HG02852 (cell line): ENCODE measurements around the gene USP48.

ENCODE experiments used
- ATAC-seq: cut with Tn5 transposase; IDR thresholded peaks from one replicate; pipeline ENCODE4 v1.9.1; 2021; ENCODE audit warnings: mild to moderate bottlenecking, moderate library complexity; ENCODE audit not compliant: unreplicated experiment

The USP48 gene

DNA sequence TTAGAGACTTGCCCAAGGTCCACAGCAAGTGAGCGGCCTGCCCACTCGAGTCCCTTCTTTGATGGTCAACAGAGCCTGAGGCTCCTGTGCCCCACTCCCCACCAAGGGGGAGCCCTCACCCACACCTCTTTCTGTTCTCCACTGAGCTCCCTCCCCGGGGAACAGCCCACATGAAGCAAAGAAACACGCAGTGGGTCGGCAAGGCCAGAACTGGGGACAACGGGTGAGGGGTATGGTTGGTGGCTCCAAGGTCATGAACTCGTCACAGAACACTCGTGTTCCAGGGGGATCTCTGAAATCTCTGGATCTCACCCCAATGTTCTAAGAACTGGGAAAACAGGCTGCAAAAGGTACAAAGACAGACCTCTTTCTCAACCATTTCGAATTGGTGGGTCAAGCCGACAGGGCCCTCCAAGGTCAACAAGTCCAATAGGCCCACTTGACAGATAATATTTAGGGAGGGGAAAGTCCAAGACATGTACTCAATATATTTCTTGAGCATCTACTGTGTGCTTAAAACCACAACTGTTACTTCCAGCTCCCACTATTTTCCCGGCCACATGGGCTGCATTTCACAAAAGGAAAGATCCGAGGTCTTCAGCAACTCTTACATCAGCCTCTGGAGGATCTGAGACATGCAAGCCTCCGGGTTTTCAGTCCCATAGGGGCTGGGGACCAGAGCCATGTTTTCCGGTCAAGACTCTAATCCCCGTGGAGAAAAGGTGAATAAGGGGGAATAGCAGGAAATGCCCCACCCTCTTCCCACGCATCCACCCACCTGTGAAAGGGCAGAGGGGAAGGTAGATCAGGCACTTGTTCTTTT, 112.7 kb downstream of the USP48 start:
- no peak for ATAC-seq

DNA sequence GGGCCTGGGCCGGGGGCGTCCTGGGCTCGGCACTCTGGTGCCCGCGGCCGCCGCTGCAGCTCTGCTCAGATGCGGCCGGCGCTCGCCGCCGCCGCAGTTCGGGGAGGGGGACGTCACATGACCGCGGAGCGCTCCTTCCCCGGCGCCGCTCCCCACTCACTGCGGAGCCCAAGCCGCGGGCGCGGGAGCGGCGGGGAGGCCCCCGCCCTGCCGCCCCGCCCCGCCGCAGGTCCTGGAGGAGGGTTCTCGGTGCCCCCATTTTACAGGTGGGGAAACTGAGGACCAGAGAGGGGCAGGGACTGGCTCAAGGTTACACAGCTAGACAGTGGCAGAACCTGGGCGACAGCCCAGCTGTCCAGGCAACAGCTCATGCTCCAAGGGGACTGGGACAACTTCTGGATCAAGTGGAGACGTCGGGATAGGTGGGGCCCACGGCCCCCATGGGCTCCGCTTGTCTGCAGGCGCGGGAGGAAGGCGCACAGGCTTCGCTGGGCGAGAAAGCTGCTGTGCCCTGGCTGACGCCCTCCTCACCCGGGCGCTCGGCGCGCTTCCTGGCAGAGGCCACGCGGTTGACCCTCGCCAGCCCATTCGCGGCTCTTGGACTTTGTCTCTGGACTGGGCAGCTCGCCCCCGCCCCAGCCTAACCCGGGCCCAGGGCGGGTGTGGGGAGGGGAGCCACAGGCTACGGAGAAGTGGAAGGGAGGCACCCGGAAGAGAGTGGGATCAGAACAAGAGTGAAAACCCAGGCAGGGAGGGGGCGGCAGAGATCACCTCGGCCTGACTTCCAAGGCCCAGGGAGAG, 113.5 kb downstream of the USP48 start, which contains the start of gene RAP1GAP:
Gene RAP1GAP, minus strand, starts transcription at position 100 of the 801 bp plus-strand sequence. CDS start 49,325 bp downstream, outside the sequence.
- no peak for ATAC-seq

DNA sequence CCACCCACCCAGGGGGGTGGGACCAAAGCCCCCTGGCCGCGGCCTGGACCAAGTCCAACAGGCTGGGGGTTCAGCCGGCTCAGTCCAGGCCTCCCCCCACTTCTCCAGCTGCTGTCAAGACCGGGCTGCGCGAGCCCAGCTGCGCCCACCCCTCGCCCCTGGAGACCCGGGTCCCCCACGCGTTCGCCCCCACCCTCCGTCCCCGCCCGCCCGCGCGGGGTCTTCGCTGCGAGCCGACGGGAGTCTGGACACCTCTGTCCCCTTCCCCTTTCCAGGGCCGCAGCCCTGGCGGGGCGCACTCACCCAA, 114.0 kb downstream of the USP48 start:
- ATAC-seq = no peak

DNA sequence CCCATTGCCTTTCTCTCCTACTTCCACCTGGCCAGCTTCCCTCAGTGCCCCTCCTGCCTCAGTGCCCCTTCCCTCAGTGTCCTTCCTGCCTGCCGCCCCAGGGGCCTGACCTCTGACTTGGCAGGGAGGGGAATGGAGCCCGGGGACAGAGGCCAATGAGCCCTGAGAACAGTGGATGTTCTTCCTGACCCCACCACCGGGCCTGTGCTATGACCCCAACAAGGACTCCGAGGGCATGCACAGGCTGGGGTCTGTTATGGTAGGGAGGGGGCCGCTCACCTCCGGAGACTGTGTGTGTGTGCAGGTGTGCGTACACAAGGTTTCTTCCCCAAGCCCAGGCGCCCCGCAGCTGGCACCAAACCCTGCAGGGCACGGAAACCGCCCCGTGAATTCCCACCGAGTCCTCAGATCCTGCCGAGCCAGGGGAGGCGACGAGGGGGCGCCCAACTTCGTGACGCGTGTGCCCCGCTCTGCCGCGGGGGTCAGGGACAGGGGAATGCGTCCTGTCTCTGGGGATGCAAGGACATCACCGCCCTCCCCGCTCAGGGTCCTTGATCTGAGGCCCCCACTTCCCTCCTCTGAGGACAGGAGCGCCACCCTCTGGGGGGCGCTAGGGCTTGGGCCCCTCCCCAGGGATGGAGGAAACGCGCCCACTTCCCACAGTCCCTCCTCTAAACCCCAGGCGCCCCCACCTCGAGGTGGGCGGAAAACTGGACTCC, 114.6 kb downstream of the USP48 start:
- no peak for ATAC-seq

DNA sequence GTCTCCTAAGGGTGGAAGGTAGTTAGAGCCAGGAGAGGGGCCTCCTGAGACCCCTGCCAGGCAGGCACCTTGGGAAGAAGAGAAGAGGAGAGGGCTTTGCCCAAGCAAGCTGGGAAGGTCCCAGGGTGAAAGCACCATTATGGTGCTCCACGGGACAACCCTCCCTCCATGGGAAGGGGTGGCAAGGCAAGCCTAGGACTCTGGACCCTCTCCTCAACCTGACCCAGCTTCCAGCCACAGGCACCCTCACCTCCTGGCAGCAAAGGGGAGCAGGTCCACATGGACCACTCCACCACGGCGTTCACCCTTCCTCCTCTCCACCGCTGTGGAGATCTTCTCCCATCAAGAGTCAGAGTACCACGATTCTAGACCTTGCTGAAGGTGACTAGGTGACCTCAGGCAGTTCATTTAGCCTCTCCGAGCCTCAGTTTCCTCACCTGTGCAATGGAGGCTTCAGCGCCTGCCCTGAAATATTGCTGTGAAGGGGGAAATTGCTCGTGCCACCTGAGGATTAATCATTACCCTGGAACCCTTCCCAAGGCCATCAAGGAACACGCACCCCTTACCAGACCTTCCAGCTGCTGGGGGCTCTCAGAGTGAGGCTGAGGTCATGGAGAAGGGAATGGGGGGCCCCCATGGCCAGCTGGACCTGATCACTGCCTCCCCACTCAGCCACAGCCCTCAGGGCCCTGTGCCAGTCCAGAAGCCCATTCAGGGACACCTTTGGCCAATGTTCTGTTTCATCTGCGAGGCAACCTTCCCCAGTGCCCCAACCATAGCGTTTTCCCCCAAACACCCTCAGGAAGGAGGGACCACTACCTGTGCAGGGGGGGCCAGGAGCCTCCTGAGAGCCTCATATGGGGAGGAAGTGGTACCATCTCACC, 115.4 kb downstream of the USP48 start:
- ATAC-seq = no peak

DNA sequence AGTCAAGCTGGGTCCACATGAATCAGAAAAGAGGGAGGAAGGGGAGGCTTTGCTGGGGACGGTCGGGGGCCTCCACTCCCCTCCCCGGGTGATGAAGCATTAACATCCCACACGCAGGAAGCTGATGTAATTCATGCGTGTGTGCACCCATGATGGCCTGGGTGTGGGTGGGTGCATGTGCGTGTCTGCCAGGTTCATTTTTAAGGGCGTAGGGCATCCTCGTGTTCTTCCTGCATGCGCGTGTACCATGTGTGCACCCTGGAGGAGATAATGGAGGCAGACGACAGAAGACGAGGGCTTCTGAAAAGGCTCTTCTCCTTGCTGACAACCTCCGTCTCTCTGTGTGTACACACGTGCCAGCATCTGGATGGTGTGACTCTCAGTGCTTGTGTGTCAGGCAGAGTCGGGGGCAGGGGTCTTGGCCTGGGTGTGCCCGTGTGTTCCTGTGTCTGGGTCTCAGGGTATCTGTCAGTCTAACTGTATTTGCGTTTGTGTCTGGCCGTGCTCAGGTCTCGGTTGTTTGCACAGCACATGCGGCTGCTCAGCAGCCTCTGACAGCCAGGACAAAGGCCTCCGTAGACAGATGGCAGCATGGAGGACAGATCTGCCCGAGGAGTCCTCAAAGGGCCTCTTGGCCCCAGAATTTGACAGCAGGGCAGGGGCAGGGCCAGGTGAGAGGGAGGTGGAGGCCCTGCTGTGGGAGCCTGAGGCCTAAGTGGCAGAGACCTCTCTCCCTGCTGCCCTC, 116.2 kb downstream of the USP48 start:
- no peak for ATAC-seq

DNA sequence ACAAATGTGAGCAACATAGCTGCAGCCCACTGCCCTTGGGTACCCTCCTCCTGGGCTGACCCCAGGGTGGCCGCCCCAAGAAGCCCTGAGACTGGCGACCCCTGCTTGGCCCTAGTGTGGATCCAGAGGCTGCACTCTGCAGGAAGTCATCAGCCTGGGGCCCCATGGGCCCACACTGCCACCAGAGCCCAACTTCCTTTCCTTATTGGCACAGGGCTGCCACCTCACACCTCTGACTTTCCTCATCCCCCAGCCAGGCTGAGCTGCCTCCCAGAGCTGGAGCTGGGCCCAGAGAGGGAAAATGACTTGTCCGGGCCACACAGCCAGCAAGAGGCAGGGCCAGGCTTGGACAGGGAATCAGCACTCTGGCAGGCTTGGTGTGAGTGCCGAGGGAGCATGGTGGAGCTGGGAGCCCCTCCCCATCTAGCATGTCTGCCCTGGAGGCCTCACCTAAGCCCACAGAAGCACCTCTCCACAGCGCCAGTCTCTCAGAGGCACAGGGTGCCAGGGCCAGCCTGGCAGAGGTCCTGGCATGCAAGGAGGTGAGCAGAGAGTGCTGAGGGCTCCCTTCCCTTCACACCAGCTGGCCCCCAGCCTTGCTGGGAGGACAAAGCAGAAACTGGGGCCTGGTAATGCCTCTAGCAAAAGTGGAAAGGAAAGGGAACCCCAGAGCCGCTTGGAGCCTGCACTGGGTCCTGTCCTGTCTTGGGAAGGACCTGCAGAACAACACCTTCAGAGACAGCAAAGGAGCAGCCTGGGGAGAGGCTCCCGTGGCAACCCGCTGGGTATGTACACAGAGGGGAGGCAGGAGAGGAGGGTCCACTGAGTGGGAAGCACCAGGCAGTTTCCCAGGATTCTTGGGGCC, 117.0 kb downstream of the USP48 start:
- no peak for ATAC-seq

DNA sequence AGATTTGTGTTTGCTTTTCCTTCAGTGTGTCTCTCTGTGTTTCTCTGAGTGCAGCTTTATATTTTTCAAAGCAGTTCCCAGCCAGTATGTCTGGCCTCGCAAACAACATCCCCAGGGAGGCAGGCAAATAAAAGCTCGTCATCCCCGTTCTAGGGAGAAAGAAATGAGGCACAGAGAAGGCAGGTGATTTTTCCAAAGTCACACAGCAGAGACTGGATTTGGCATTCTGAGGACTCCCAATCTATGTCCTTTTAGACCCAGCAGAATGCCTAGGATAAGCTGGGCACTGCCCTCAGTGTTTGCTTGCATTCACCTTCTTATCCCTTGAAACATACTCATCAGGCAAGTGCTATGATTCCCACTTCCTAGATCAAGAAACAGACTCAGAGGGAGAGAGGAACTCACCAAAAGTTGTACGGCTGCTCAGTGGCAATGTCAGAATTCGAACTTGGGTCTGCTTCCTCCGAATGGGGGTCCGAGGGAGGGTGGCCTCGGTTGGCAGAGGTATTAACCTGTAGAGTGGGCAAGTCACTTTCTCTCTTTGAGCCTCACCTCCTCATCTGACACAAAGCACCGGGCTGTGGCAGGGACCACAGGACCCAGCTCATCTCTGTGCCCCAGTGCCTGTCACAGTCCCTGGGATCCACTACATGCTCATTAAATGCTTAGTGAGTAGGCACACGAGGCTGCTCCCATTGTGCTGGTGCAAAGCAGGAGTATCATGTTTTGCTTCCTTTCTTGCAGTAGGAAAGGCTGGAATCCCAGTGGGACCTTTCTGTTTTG, 118.0 kb downstream of the USP48 start:
- no peak for ATAC-seq

DNA sequence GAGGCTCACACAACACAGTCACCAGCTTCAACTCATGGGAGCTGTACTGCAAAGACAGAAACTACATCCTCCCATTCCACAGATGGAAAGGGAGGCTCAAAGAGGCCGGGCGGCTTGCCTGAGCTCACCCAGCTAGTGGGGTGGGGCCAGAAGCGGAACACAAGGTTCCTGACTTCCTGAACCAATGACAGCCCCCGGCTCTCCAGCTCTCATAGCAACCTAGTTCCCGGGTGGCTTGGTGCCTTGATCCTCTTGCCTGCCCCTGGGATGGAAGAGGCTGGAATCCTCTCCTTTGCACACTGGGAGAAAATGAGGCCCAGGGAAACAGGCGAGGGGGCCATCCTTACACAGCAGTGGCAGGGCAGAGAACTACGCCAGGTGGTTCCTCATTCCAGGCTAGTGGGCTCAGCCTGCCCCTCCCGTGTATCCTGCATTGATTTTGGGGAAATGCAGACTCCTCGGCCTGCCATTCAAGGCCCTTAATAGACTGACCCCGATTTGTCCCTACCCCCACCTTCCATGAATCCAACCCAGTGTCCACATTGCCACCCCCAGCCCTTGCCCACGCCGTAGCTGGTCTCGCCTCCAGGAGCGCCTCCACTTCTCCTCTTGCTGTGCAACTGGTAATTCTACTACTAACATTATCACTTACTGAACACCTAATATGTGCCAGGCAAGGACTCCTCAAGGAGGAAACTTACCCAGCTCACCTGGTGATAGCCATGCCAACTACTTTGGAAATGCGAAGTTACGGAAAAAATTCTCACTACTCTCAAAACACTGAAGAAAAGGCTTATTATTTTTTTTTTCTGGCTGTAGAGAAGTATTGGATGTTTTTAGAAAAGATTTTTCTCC, 118.8 kb downstream of the USP48 start:
- no peak for ATAC-seq

DNA sequence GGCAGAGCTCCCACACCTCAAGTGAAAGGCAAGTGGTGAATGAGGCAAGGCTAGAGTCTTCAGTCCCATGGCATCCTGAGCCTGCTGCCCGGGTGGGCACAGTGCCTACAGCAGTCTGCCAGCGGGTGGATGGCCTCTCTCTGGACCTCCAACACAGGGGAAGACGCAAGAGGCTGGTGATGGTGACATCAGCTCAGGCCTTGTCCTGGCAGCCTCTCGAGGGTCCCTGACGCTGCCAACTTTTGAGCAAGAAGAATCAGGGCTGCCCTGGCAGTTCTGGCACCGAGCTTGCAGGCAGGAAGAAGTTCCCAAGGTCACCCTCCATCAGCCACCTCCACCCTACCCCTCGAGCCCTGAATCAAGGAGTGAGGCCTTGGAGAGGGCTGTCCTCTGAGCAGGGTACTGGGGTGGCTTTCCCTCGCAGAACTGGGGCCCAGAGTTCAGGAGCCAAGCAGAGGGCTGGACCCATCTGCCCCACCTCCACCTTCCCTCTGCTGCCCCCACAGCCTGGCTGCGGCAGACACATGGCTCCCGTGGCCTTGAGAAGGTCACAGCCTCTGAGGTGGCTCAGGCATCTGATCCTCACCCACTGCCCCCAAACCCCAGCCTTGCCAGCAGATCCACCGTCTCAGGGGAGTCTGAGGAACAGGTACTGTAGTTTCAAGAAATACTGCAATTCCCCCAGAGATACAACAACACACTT, 119.5 kb downstream of the USP48 start:
- no peak for ATAC-seq

DNA sequence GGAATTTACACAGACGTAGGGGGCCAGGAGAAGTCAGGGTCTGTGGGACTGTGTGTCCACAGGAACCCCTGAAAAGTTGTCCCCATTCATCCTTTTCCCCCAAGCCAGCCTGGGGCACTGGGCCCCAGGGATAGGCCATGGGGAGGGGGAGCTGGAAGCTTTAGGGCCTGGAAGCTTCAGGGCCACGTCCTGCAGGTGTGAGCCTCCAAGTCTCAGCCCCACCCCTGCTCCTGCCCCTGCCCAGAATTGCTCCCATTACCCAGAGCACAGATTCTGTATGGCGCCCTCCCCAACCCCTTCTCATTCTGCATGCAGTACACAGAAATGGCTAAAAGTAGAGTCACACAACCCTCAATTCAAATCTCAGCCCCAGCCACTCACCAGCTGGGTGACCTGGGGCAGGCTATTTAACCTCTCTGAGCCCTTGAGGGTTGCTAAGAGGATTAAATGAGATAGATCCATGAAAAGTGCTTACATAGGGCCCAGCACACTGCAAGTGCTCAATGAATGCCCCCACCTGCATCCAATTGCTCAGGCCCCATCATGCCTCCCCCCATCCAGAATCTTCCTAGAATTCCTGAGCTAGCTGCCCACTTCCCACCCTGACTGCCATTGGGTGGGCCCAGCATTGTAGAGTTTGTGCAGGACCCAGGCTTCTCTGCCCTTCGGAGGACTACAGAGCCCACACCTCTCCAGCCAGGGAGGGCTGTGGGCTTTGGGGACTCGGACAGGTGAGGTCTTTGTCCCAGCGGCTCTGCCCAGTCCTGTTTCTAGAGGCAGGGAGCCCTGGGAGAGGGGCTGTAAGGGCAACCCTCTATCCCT, 120.3 kb downstream of the USP48 start:
- no peak for ATAC-seq

DNA sequence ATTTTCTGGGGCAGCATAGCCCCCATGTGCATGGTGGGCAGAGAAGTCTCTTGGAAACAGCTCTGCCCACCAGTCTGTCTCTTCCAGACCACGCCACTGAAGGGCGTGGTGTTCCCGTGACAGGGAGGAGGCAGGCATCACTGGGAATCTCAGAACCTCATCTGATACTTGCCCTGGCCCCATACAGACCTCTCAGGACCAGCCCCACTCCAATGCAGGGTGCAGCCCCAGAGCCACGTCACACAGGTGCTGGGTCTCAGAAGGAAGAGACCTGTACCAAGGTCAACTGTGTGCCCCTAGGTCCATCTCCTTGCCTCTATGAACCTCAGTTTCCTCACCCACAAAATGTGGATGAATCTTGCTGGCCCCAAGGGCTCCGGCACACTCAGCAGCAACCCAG, 121.1 kb downstream of the USP48 start:
- ATAC-seq = no peak

DNA sequence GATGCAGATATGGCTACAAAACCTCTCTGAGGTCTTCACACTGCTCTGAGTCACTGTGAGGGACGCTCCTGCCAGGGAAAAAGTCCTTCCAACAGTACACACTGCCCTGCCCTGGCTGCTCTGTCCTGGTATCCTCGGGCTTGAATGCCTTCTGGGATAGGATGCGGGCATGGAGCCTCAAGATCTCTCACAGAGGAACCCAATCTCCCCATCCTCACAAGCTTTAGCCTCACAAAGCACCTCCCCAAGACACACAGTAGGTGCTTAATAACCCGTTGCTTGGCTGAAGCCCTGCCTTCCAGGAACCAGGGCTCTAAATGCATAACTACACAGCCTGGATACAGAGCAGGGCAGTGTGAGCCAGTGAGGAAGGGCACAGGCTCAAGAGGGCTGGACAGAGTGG, 123.0 kb downstream of the USP48 start:
- ATAC-seq = no peak

DNA sequence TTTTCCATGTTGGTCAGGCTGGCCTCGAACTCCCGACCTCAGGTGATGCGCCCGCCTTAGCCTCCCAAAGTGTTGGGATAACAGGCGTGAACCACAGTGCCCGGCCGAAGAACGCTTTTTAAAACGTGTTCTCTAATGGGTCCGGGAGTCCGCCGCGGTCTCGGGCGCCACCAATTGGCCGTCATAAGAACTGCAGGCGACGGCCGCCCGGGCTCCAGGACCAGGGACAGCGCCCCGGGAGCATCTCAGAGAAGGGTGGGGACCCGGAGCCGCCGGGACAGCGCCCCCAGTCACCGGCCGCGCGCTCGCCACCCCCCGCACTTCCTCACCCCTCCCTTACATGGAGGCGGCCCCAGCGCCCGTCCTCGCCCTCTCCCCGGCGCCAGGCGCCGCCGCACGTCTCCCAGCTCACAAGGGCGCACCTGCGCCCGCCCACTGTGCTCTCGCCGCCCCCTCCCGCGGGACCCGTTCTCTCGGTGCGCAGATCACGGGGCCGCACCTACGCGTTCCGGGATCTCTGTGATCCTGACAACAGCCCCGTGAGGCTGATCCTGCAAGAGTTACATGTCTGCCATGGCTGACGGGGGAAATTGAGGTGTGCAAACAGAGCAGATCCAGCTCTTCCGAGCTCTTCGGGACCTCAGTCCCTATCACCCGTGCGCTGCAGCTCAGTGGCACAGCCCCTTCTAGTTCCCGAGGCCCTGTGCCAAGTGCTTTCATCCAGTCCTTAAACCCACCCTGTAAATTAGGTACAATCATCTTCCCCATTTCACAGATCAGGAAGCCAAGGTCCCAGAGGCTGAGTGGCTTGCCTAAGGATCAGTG, 123.6 kb downstream of the USP48 start:
- no peak for ATAC-seq
